Prostate gland (tissue), 2 donors: Measurements from ENCODE around the gene TRIM27. TPM values are rescaled to one million over a fixed set of nuclear protein-coding genes. Genes with fewer than 3 reads are reported as not detected.

Source experiments
- DNase-seq: peaks from one replicate; pipeline ENCODE4 v3.0.0-alpha.2; 2019; ENCODE audit warnings: low spot score
- H3K27ac ChIP-seq, 2 donors: fragments of 200-600 bp; sonication (generic); 2 replicates each; pipeline ENCODE4 v1.5.1; 2017 to 2019
- H3K27me3 ChIP-seq: fragments of 200-600 bp; sonication (generic); replicated peaks from 2 replicates; pipeline ENCODE4 v1.5.1; 2019; ENCODE audit not compliant: insufficient read depth
- H3K36me3 ChIP-seq, 2 donors: fragments of 200-600 bp; sonication (generic); 1 replicate in 1 of 2; 2 replicates in 1 of 2; pipeline versions ENCODE4 v1.5.1 to v1.8.1; 2017 to 2019
- H3K4me1 ChIP-seq: fragments of 200-600 bp; sonication (generic); replicated peaks from 2 replicates; pipeline ENCODE4 v1.5.1; 2019
- H3K4me3 ChIP-seq, 2 donors: fragments of 200-600 bp; sonication (generic); 2 replicates each; pipeline ENCODE4 v1.5.1; 2017 to 2019
- H3K9me3 ChIP-seq: fragments of 200-600 bp; sonication (generic); 2 replicates; pipeline ENCODE4 v1.5.1; 2017
- POLR2A ChIP-seq: fragments of 450-650 bp; IDR thresholded peaks from one replicate; pipeline ENCODE4 v1.6.1; 2016; ENCODE audit warnings: antibody characterized with exemption, mild to moderate bottlenecking
- POLR2AphosphoS5 ChIP-seq: sonication (generic); formaldehyde crosslinking; IDR thresholded peaks from one replicate; pipeline ENCODE4 v1.6.1; 2017; ENCODE audit warnings: antibody characterized with exemption
- WGBS: methylation state at CpG from one replicate; pipeline ENCODE4 v1.1.5; 2018; 5-methylcytosine and 5-hydroxymethylcytosine counted together
- intact Hi-C: fragments of 100-400 bp; cut with DNase I; formaldehyde crosslinking; loops from one replicate; pipeline ENCODE4 v1.14.2; 2022
- total RNA-seq, 2 donors: library from RNA; depleted of rRNA; stranded (reverse); fragments of >200 nt; gene quantifications; one replicate each; pipeline ENCODE4 v1.1.0, GENCODE V29; 2016
- TF ChIP-seq, protein P1 (sequence below), 4 experiments: fragments of 200-600 bp in 2 of 4; fragments of 450-650 bp in 2 of 4; sonication (generic) in 2 of 4; IDR thresholded peaks; 1 replicate in 3 of 4; 2 replicates in 1 of 4; pipeline ENCODE4 v1.5.1; 2016 to 2019; ENCODE audit warnings: antibody characterized with exemption in 4 of 4, mild to moderate bottlenecking in 2 of 4, moderate library complexity in 2 of 4

TRIM27 gene
- total RNA-seq, 2 donors from 2014 or later, result 79.2 to 85.7 TPM

DNA sequence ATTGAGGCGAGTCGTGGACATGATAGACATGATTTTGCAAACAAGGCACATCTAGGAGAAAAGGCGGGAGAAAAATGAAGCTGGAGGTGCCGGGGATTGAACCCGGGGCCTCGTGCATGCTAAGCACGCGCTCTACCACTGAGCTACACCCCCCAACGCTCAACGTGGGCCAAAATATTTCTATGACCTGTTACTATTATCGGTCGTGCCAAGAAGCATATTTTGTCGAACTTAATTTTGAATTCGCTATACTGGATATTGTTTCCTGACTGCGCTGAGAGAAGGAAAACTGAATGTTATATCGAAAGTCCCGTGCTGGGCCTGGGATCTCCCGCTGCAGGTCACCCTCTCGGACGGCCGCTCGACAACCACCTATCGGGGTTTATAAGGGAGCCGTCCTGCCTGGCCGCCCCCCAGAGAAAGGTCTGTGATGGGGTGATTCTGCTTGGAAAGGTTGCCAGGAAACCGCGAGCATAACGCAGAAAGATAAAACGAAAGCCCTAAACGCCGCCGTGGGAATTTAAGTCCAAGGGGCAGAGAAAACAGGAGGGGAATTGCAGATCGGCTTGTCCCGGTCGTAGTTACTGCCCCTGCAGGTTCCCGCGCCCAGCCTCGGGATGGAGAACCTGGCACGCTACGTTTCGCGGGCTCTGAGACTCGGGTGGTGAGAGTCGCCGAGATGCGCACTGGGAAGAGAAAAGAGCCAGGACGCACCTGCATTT is 60.0 kb downstream of the TRIM27 start:
- Histone ChIP-seq H3K27ac (peak overlapping the region; percentile 75 to 76), H3K27me3 (no peaks in the 10 kb centered on the region), H3K9me3 (no peaks in the 10 kb centered on the region), H3K4me1 (no peaks in the 10 kb centered on the region), H3K4me3 (peak overlapping the region; percentile 55 to 56), H3K36me3 (no peaks in the 10 kb centered on the region)
- DNase-seq, result peak; percentile 78
- 2% methylated on average over 47 of the region's 47 CpGs for WGBS
- TF ChIP-seq POLR2A, result no peak
- peak; percentile 71 for TF ChIP-seq POLR2AphosphoS5
- TF ChIP-seq, protein P1, sequence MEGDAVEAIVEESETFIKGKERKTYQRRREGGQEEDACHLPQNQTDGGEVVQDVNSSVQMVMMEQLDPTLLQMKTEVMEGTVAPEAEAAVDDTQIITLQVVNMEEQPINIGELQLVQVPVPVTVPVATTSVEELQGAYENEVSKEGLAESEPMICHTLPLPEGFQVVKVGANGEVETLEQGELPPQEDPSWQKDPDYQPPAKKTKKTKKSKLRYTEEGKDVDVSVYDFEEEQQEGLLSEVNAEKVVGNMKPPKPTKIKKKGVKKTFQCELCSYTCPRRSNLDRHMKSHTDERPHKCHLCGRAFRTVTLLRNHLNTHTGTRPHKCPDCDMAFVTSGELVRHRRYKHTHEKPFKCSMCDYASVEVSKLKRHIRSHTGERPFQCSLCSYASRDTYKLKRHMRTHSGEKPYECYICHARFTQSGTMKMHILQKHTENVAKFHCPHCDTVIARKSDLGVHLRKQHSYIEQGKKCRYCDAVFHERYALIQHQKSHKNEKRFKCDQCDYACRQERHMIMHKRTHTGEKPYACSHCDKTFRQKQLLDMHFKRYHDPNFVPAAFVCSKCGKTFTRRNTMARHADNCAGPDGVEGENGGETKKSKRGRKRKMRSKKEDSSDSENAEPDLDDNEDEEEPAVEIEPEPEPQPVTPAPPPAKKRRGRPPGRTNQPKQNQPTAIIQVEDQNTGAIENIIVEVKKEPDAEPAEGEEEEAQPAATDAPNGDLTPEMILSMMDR (IDR thresholded peaks at IDR 0.05), result peak in 2 of 4 experiments; percentile 8 to 24
- intact Hi-C loops, result no loop called here

GRCh38 chr6:28862077-28862476 is 61.7 kb downstream of the TRIM27 start:
- Histone ChIP-seq H3K36me3 (no peaks in the 10 kb centered on the region), H3K27me3 (no peaks in the 10 kb centered on the region), H3K27ac (no peak overlapping the region), H3K9me3 (no peaks in the 10 kb centered on the region), H3K4me3 (no peak overlapping the region), H3K4me1 (no peaks in the 10 kb centered on the region)
- WGBS, result 78% methylated on average over 10 of the region's 10 CpGs
- DNase-seq, result no peak
- TF ChIP-seq POLR2AphosphoS5 (no peak), POLR2A (no peak)
- TF ChIP-seq, protein P1 (IDR thresholded peaks at IDR 0.05), result no peak
- intact Hi-C loops, result no loop called here

DNA sequence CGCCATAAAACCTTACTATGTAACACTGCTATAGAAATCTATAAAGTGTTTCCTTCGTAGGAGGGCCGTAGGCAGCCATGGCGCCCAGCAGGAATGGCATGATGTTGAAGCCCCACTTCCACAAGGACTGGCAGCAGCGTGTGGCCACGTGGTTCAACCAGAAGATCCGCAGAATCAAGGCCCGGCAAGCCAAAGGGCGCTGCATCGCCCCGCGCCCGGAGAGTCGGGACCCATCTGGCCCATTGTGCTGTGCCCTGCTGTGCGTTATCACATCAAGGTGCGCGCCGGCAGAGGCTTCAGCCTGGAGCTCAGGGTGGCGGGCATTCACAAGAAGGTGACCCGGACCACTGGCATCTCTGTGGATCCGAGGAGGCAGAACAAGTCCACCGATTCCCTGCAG is 62.4 kb downstream of the TRIM27 start:
- no peak overlapping the region for H3K4me3 ChIP-seq
- no peaks in the 10 kb centered on the region for H3K36me3 ChIP-seq
- WGBS, result 89% methylated on average over 22 of the region's 22 CpGs
- TF ChIP-seq POLR2AphosphoS5 (no peak), POLR2A (no peak)
- TF ChIP-seq, protein P1 (IDR thresholded peaks at IDR 0.05), result no peak
- no peaks in the 10 kb centered on the region for H3K4me1 ChIP-seq
- no peak for DNase-seq
- no peaks in the 10 kb centered on the region for H3K9me3 ChIP-seq
- H3K27ac ChIP-seq, result no peak overlapping the region
- no peaks in the 10 kb centered on the region for H3K27me3 ChIP-seq
- intact Hi-C loops, result no loop called here

DNA sequence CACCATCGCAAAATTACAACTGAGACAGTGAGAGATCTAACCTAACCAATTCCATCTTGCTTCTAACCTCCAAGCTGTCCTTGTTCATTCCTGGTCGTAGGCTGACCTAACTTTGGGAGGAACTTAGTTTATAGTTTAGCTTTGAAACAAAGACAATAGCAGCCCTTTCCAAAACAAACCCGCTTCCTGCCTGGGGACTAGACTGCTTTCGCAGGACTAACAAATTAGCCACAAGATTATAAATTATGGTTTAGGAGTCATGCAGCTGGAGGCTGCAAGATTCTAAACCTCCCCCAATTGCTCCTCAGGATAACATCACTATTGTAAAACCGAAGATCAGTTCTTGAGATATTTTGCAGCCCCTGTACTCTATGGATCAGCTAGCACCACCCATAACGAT is 63.2 kb downstream of the TRIM27 start:
- no peak for DNase-seq
- no peaks in the 10 kb centered on the region for H3K9me3 ChIP-seq
- no peaks in the 10 kb centered on the region for H3K36me3 ChIP-seq
- TF ChIP-seq, protein P1 (IDR thresholded peaks at IDR 0.05), result no peak
- TF ChIP-seq POLR2A (no peak), POLR2AphosphoS5 (no peak)
- 38% methylated on average over 6 of the region's 6 CpGs for WGBS
- H3K4me1 ChIP-seq, result no peaks in the 10 kb centered on the region
- no peak overlapping the region for H3K27ac ChIP-seq
- no peak overlapping the region for H3K4me3 ChIP-seq
- no peaks in the 10 kb centered on the region for H3K27me3 ChIP-seq
- intact Hi-C loops, result no loop called here

- TF ChIP-seq POLR2A, result no peak
- TF ChIP-seq, protein P1 (IDR thresholded peaks at IDR 0.05), result no peak
- no peak for TF ChIP-seq POLR2AphosphoS5
- intact Hi-C loops, result no loop called here
- no peak overlapping the region for H3K4me3 ChIP-seq
- H3K9me3 ChIP-seq, result no peaks in the 10 kb centered on the region
- no peaks in the 10 kb centered on the region for H3K27me3 ChIP-seq
- no peaks in the 10 kb centered on the region for H3K4me1 ChIP-seq
- no peak for DNase-seq
- no peak overlapping the region for H3K27ac ChIP-seq
- no peaks in the 10 kb centered on the region for H3K36me3 ChIP-seq
- 81% methylated on average over 3 of the region's 3 CpGs for WGBS
These were observed 64.8 kb downstream of the TRIM27 start for GRCh38 chr6:28858963-28859362.
